Umbilical cord (tissue), 2 donors: Measurements from ENCODE around the gene TMEM80. TPM values are rescaled to one million over a fixed set of nuclear protein-coding genes. Genes with fewer than 3 reads are reported as not detected.

Experiments
- DNase-seq: peaks from one replicate; pipeline ENCODE4 v3.0.0-alpha.2; 2015; ENCODE audit warnings: low spot score
- total RNA-seq: library from RNA; depleted of rRNA; stranded (reverse); fragments of >200 nt; gene quantifications from one replicate; pipeline ENCODE4 v1.2.3, GENCODE V29; 2014; ENCODE audit warnings: low replicate concordance; ENCODE audit not compliant: insufficient read depth

TMEM80 gene
- total RNA-seq, 1 donor from 2014 or later, result 7.7 TPM

- no peak for DNase-seq
Observed at GRCh38 chr11:742571-743201, 47.1 kb downstream of the TMEM80 start.

GRCh38 chr11:745428-745827 is 49.8 kb downstream of the TMEM80 start:
- no peak for DNase-seq

GRCh38 chr11:746289-747157 is 50.9 kb downstream of the TMEM80 start:
- DNase-seq, result no peak

- peak; percentile 90 for DNase-seq
Observed at GRCh38 chr11:747158-748006, 51.8 kb downstream of the TMEM80 start, which contains the start of gene TALDO1. Gene TALDO1, plus strand, starts transcription at chr11:747464. Its CDS starts 18 bp downstream, at chr11:747482.

GRCh38 chr11:748007-748359 is 52.4 kb downstream of the TMEM80 start:
- DNase-seq, result no peak

GRCh38 chr11:749731-750130 is 54.1 kb downstream of the TMEM80 start:
- DNase-seq, result no peak

Other genes starting within 250 kb of the TMEM80 start
- 73.4 TPM for gene PTDSS2, start 245.5 kb upstream of the TMEM80 start, total RNA-seq
- gene RNH1, start 188.6 kb upstream of the TMEM80 start, total RNA-seq, result 132 TPM
- gene HRAS, start 160.2 kb upstream of the TMEM80 start, total RNA-seq, result 46.5 TPM
- not detected for gene LRRC56, start 158.3 kb upstream of the TMEM80 start, total RNA-seq
- gene LMNTD2, start 135.1 kb upstream of the TMEM80 start, total RNA-seq, result 0.48 TPM
- gene RASSF7, start 134.8 kb upstream of the TMEM80 start, total RNA-seq, result 1.7 TPM
- gene PHRF1, start 119.3 kb upstream of the TMEM80 start, total RNA-seq, result 31.5 TPM
- gene IRF7, start 79.9 kb upstream of the TMEM80 start, total RNA-seq, result 16.6 TPM
- not detected for gene CDHR5, start 70.9 kb upstream of the TMEM80 start, total RNA-seq
- not detected for gene SCT, start 68.6 kb upstream of the TMEM80 start, total RNA-seq
- not detected for gene DRD4, start 58.5 kb upstream of the TMEM80 start, total RNA-seq
- 54.9 TPM for gene DEAF1, start 594 bp upstream of the TMEM80 start, total RNA-seq
- 28.6 TPM for gene EPS8L2, start 10.4 kb downstream of the TMEM80 start, total RNA-seq
- gene TALDO1, start 51.6 kb downstream of the TMEM80 start, total RNA-seq, result 76.1 TPM
- 26.2 TPM for gene GATD1, start 81.7 kb downstream of the TMEM80 start, total RNA-seq
- 1.4 TPM for gene CEND1, start 94.3 kb downstream of the TMEM80 start, total RNA-seq
- 2.2 TPM for gene SLC25A22, start 102.5 kb downstream of the TMEM80 start, total RNA-seq
- 19.3 TPM for gene PIDD1, start 109.4 kb downstream of the TMEM80 start, total RNA-seq
- 439 TPM for gene RPLP2, start 114.2 kb downstream of the TMEM80 start, total RNA-seq
- 6.7 TPM for gene PNPLA2, start 123.1 kb downstream of the TMEM80 start, total RNA-seq
- gene CRACR2B, start 132.1 kb downstream of the TMEM80 start, total RNA-seq, result 3.1 TPM
- 159 TPM for gene CD151, start 137.1 kb downstream of the TMEM80 start, total RNA-seq
- 14.0 TPM for gene POLR2L, start 146.7 kb downstream of the TMEM80 start, total RNA-seq
- gene TSPAN4, start 147.0 kb downstream of the TMEM80 start, total RNA-seq, result 43.8 TPM
- gene CHID1, start 215.0 kb downstream of the TMEM80 start, total RNA-seq, result 69.6 TPM
- gene AP2A2, start 230.1 kb downstream of the TMEM80 start, total RNA-seq, result 24.1 TPM